HCT116 (cell line): ENCODE results near the gene TMEM147. TPM values are rescaled to one million over a fixed set of nuclear protein-coding genes. Genes with fewer than 3 reads are reported as not detected.
"Not testable (repeated sequence)": the region's sequence is repeated elsewhere in the genome, so short reads cannot be mapped to it uniquely, and the experiment has no call there.

Source experiments
- ATAC-seq: fragments of 200-7000 bp; cut with Tn5 transposase; 2 replicates; pipeline ENCODE4 v1.9.1; 2020; ENCODE audit warnings: mild to moderate bottlenecking, moderate library complexity
- BruUV-seq: library from RNA; stranded (reverse); fragments of 400-500 nt; replicated peaks from 2 replicates; lab custom pipeline; 2021; lab: Mats Ljungman, UMichigan
- CTCF ChIA-PET: fragments of 300-600 bp; sonication (Branson Sonifier 250); formaldehyde crosslinking; loops from one replicate; lab custom pipeline; 2021; ENCODE audit warnings: antibody characterized with exemption; lab: Charles Lee
- POLR2A ChIA-PET: fragments of 300-600, 350-600 bp; sonication (Branson Sonifier 250); formaldehyde crosslinking; loops from one replicate; lab custom pipeline; 2021; ENCODE audit warnings: antibody characterized with exemption; lab: Charles Lee
- RAD21 ChIA-PET, 2 experiments: fragments of 300-600 bp; sonication (Branson Sonifier 250); formaldehyde crosslinking; loops; one replicate each; lab custom pipeline; 2023; ENCODE audit warnings: low total read pairs in 2 of 2; ENCODE audit not compliant: uncharacterized antibody in 2 of 2, unreplicated experiment in 2 of 2, low non-redundant PET in 1 of 2; lab: Charles Lee
- DNase-seq: peaks from one replicate; pipeline ENCODE4 v3.0.0-alpha.2; 2010; ENCODE audit warnings: low read depth, low spot score
- H2AFZ ChIP-seq: fragments of 200-600 bp; shearing (Covaris generic), sonication (generic); 2 replicates; pipeline ENCODE4 v1.6.1; 2017; ENCODE audit warnings: low read depth, mixed run types, mixed read lengths, antibody characterized with exemption, low read length; ENCODE audit not compliant: poor library complexity, severe bottlenecking
- H3K27ac ChIP-seq: 2 replicates; pipeline ENCODE4 v1.5.1; 2012; ENCODE audit warnings: low read depth, low read length
- H3K27me3 ChIP-seq: fragments of 200-600 bp; sonication (generic); 2 replicates; pipeline ENCODE4 v1.6.1; 2016; ENCODE audit warnings: mixed run types, low read length, mixed read lengths; ENCODE audit not compliant: insufficient read depth
- H3K36me3 ChIP-seq, 2 experiments: fragments of 200-500 bp in 1 of 2; fragments of 200-600 bp in 1 of 2; sonication (Bioruptor generic) in 1 of 2; sonication (generic) in 1 of 2; 2 replicates each; pipeline versions ENCODE4 v1.5.1 to v1.6.1; 2014 to 2016; ENCODE audit warnings: low read length in 2 of 2, inconsistent platforms in 1 of 2, mixed read lengths in 1 of 2, mixed run types in 1 of 2; ENCODE audit not compliant: insufficient read depth in 2 of 2, control insufficient read depth in 1 of 2
- H3K4me1 ChIP-seq, 2 experiments: fragments of 200-600 bp in 1 of 2; sonication (generic) in 1 of 2; 2 replicates each; pipeline versions ENCODE4 v1.5.1 to v1.6.1; 2012 to 2017; ENCODE audit warnings: low read length in 2 of 2, inconsistent platforms in 1 of 2, mild to moderate bottlenecking in 1 of 2, mixed read lengths in 1 of 2, mixed run types in 1 of 2, moderate library complexity in 1 of 2; ENCODE audit not compliant: insufficient read depth in 2 of 2, control insufficient read depth in 1 of 2
- H3K4me2 ChIP-seq: fragments of 200-600 bp; sonication (generic); 2 replicates; pipeline ENCODE4 v1.6.1; 2017; ENCODE audit warnings: mixed run types, low read length, mixed read lengths
- H3K4me3 ChIP-seq, 2 experiments: fragments of 200-600 bp in 1 of 2; sonication (generic) in 1 of 2; replicated peaks in 1 of 2; 2 replicates each; pipeline ENCODE4 v1.5.1; 2011 to 2016; ENCODE audit warnings: low read length in 2 of 2, control low read depth in 1 of 2, low read depth in 1 of 2, mild to moderate bottlenecking in 1 of 2, mixed read lengths in 1 of 2, mixed run types in 1 of 2
- H3K79me2 ChIP-seq: fragments of 200-600 bp; sonication (generic); 2 replicates; pipeline ENCODE4 v1.6.1; 2017; ENCODE audit warnings: mild to moderate bottlenecking, mixed run types, low read length, moderate library complexity, mixed read lengths; ENCODE audit not compliant: insufficient read depth
- H3K9ac ChIP-seq: fragments of 200-600 bp; sonication (generic); 2 replicates; pipeline ENCODE4 v1.6.1; 2016; ENCODE audit warnings: low read length, mixed read lengths
- H3K9me2 ChIP-seq: fragments of 200-600 bp; sonication (generic), shearing (Covaris generic); 2 replicates; pipeline ENCODE4 v1.6.1; 2017; ENCODE audit warnings: mixed run types, mild to moderate bottlenecking, moderate library complexity; ENCODE audit not compliant: insufficient read depth
- H3K9me3 ChIP-seq, 2 experiments: fragments of 200-500 bp in 1 of 2; fragments of 200-600 bp in 1 of 2; sonication (Bioruptor generic) in 1 of 2; sonication (generic) in 1 of 2; 2 replicates each; pipeline ENCODE4 v1.6.1; 2014 to 2017; ENCODE audit warnings: low read length in 2 of 2, mixed read lengths in 2 of 2, inconsistent platforms in 1 of 2, low read depth in 1 of 2, mild to moderate bottlenecking in 1 of 2, mixed run types in 1 of 2, moderate library complexity in 1 of 2; ENCODE audit not compliant: control insufficient read depth in 1 of 2, insufficient read depth in 1 of 2
- H4K20me1 ChIP-seq: fragments of 200-600 bp; sonication (generic), shearing (Covaris generic); 2 replicates; pipeline ENCODE4 v1.6.1; 2017; ENCODE audit warnings: mixed run types, mild to moderate bottlenecking, moderate library complexity; ENCODE audit not compliant: insufficient read depth
- POLR2AphosphoS5 ChIP-seq: IDR thresholded peaks from 2 replicates; pipeline ENCODE4 v1.6.1; 2011; ENCODE audit warnings: mild to moderate bottlenecking, low read depth, low read length, moderate library complexity
- RAD21 ChIP-seq: IDR thresholded peaks from 2 replicates; pipeline ENCODE4 v1.6.1; 2012; ENCODE audit warnings: low read depth, mild to moderate bottlenecking
- intact Hi-C: fragments of 100-400 bp; cut with micrococcal nuclease; formaldehyde crosslinking; loops from 2 replicates; pipeline ENCODE4 v1.10.0; 2022
- total RNA-seq: library from RNA; stranded (reverse); gene quantifications from one replicate; pipeline ENCODE4 v1.2.1, GENCODE V29; 2021; ENCODE audit not compliant: unreplicated experiment
- TF ChIP-seq, protein P1 (sequence below), 3 experiments: fragments of 200-600 bp in 1 of 3; sonication (generic) in 1 of 3; IDR thresholded peaks in 2 of 3; conservative IDR thresholded peaks in 1 of 3; 2 replicates each; pipeline ENCODE4 v1.5.1; 2012 to 2017; ENCODE audit warnings: low read depth in 2 of 3, low read length in 2 of 3, antibody characterized with exemption in 1 of 3, borderline replicate concordance in 1 of 3, control low read depth in 1 of 3, mild to moderate bottlenecking in 1 of 3, mixed read lengths in 1 of 3, mixed run types in 1 of 3, moderate library complexity in 1 of 3; ENCODE audit not compliant: insufficient read depth in 1 of 3

The TMEM147 gene
- total RNA-seq, 1 experiment from 2014 or later, result 128 TPM

DNA sequence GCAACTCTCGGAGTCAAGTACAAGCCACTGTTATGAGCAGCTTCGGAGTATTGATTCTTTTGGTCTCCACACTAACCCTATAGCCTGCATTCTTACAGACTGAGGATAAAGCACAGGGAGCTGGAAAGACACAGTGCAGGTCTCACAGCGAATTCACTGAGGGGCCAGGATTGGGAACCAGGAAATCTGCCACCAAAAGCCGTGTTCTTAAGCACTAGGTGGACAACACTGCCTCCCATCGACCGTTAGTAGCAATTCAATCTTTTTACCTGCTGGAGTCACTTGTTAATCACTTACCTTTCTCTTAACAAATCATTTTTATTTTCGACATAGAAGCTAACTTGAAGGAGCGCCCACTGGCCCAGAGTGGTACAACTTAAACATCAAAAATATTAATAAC is 46.8 kb downstream of the TMEM147 start:
- no peaks in the 10 kb centered on the region for H3K9me3 ChIP-seq
- H3K4me2 ChIP-seq, result no peak overlapping the region
- H3K79me2 ChIP-seq, result no peaks in the 10 kb centered on the region
- POLR2A ChIA-PET, result interaction anchor here (1.3 kb wide), 1 partner anchor 21 kb away, joined by 4 read pairs; the partner anchor contains the start of gene HAUS5
- intact Hi-C loops, result no loop called here
- no TSS peak for BruUV-seq
- TF ChIP-seq, protein P1, sequence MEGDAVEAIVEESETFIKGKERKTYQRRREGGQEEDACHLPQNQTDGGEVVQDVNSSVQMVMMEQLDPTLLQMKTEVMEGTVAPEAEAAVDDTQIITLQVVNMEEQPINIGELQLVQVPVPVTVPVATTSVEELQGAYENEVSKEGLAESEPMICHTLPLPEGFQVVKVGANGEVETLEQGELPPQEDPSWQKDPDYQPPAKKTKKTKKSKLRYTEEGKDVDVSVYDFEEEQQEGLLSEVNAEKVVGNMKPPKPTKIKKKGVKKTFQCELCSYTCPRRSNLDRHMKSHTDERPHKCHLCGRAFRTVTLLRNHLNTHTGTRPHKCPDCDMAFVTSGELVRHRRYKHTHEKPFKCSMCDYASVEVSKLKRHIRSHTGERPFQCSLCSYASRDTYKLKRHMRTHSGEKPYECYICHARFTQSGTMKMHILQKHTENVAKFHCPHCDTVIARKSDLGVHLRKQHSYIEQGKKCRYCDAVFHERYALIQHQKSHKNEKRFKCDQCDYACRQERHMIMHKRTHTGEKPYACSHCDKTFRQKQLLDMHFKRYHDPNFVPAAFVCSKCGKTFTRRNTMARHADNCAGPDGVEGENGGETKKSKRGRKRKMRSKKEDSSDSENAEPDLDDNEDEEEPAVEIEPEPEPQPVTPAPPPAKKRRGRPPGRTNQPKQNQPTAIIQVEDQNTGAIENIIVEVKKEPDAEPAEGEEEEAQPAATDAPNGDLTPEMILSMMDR (IDR thresholded peaks at IDR 0.05 in 2 of 3, conservative IDR thresholded peaks at IDR 0.05 in 1 of 3; ENCODE audit: borderline replicate concordance in 1 of 3, insufficient read depth in 1 of 3, low read depth in 2 of 3, low read length in 2 of 3), result peak; percentile 52 to 70 (median 59); a peak in 5 of 6 replicates
- TF ChIP-seq RAD21 (peak; percentile 64), POLR2AphosphoS5 (no peak)
- no peaks in the 10 kb centered on the region for H3K36me3 ChIP-seq
- H3K9me2 ChIP-seq, result no peaks in the 10 kb centered on the region
- H2AFZ ChIP-seq, result peak overlapping the region; percentile 18
- CTCF ChIA-PET, result interaction anchor here (0.6 to 1.5 kb wide), 7 partner anchors 10 to 97 kb away, joined by 3 to 4 read pairs (median 3); no protein-coding TSS in a partner anchor
- no peak overlapping the region for H3K27ac ChIP-seq
- H4K20me1 ChIP-seq, result no peaks in the 10 kb centered on the region
- peak; percentile 53 for DNase-seq
- peak; percentile 78 for ATAC-seq
- no peak overlapping the region for H3K4me3 ChIP-seq
- H3K4me1 ChIP-seq, result no peaks in the 10 kb centered on the region
- no peaks in the 10 kb centered on the region for H3K27me3 ChIP-seq
- no peak overlapping the region for H3K9ac ChIP-seq
- RAD21 ChIA-PET, result no interaction called here

DNA sequence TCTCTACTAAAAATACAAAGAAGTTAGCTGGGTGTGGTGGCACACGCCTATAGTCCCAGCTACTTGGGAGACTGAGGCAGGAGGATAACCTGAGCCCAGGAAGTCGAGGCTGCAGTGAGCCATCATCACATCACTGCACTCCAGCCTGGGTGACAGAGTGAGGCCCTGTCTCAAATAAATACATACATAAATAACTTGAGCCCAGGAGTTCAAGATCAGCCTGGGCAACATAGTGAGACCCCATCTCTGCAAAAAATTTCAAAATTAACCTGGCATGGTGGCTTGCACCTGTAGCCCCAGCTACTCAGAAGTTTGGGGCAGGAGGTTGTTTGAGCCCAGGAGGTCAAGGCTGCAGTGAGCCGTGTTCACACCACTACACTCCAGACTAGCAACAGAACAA is 49.6 kb downstream of the TMEM147 start:
- intact Hi-C loops, H3K27ac ChIP-seq, H4K20me1 ChIP-seq, DNase-seq, H3K4me3 ChIP-seq, H3K36me3 ChIP-seq, H3K27me3 ChIP-seq, H3K4me2 ChIP-seq, H3K79me2 ChIP-seq, H3K9me3 ChIP-seq, H3K9ac ChIP-seq, POLR2A ChIA-PET, BruUV-seq, CTCF ChIA-PET, H3K9me2 ChIP-seq, RAD21 ChIA-PET, H2AFZ ChIP-seq, ATAC-seq: not testable (repeated sequence)
- peaks cover 2 to 14% of the 10 kb centered on the region in 2 experiments; a peak in 3 of 4 replicates for H3K4me1 ChIP-seq
